Mucosa of rectum (tissue), 2 donors: ENCODE measurements around the gene LURAP1L.

Experiments used
- H3K27ac ChIP-seq, 2 donors: one replicate each; pipeline ENCODE4 v1.7.0; 2013; ENCODE audit warnings: inconsistent platforms in 2 of 2, low read depth in 2 of 2, low read length in 2 of 2
- H3K27me3 ChIP-seq, 2 donors: one replicate each; pipeline ENCODE4 v1.7.0; 2013; ENCODE audit warnings: low read length in 2 of 2; ENCODE audit not compliant: control insufficient read depth in 2 of 2, insufficient read depth in 2 of 2
- H3K36me3 ChIP-seq, 2 donors: one replicate each; pipeline ENCODE4 v1.7.0; 2013; ENCODE audit warnings: low read length in 2 of 2; ENCODE audit not compliant: control insufficient read depth in 2 of 2, insufficient read depth in 2 of 2
- H3K4me1 ChIP-seq, 2 donors: one replicate each; pipeline ENCODE4 v1.7.0; 2013; ENCODE audit warnings: low read length in 2 of 2, mild to moderate bottlenecking in 1 of 2; ENCODE audit not compliant: control insufficient read depth in 2 of 2, insufficient read depth in 2 of 2
- H3K4me3 ChIP-seq, 2 donors: one replicate each; pipeline ENCODE4 v1.7.0; 2013; ENCODE audit warnings: low read length in 2 of 2
- H3K9ac ChIP-seq, 2 donors: one replicate each; pipeline ENCODE4 v1.7.0; 2013; ENCODE audit warnings: low read length in 2 of 2, low read depth in 1 of 2, mild to moderate bottlenecking in 1 of 2
- H3K9me3 ChIP-seq, 2 donors: one replicate each; pipeline ENCODE4 v1.7.0; 2013; ENCODE audit warnings: low read length in 2 of 2; ENCODE audit not compliant: control insufficient read depth in 2 of 2
- donor health status: healthy.
- donor health status: Normal muscosa, but diverticular disease.

Gene LURAP1L

GRCh38 chr9:12809720-12810119 lies 34.9 kb downstream of the LURAP1L start:
- H3K4me1 ChIP-seq, result peaks cover 12 to 13% of the 10 kb centered on the region in 2 donors
- no peak overlapping the region for H3K4me3 ChIP-seq
- no peak overlapping the region for H3K9ac ChIP-seq
- H3K9me3 ChIP-seq, result no peaks in the 10 kb centered on the region
- H3K27ac ChIP-seq, result no peak overlapping the region
- no peaks in the 10 kb centered on the region for H3K27me3 ChIP-seq
- no peaks in the 10 kb centered on the region for H3K36me3 ChIP-seq

DNA sequence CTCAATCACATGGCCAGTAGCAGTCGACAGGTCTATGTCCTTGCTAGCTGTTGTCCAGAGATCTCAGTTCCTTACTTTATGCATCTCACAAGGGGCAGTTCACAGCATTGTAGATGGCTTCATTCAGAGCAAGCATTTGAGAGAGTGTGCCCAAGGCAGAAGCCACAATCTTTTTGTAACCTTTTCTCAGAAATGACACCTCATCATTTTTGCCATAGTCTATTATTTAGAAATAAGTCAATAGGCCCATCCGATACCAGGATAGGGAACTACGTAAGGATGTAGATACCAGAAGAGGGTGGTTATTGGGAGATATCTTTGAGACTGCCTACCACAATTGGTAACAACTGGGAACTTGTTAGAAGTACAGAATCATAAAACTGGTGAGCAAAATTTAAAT lies 37.1 kb downstream of the LURAP1L start:
- no peaks in the 10 kb centered on the region for H3K36me3 ChIP-seq
- no peaks in the 10 kb centered on the region for H3K9me3 ChIP-seq
- no peak overlapping the region for H3K27ac ChIP-seq
- no peak overlapping the region for H3K9ac ChIP-seq
- H3K27me3 ChIP-seq, result no peaks in the 10 kb centered on the region
- no peak overlapping the region for H3K4me3 ChIP-seq
- peaks cover 20 to 26% of the 10 kb centered on the region in 2 donors for H3K4me1 ChIP-seq

GRCh38 chr9:12812710-12813109 lies 37.9 kb downstream of the LURAP1L start:
- Histone ChIP-seq H3K4me3 (no peak overlapping the region), H3K36me3 (no peaks in the 10 kb centered on the region), H3K27me3 (no peaks in the 10 kb centered on the region), H3K4me1 (peaks cover 24 to 34% of the 10 kb centered on the region in 2 donors), H3K9ac (no peak overlapping the region), H3K27ac (no peak overlapping the region), H3K9me3 (no peaks in the 10 kb centered on the region)

DNA sequence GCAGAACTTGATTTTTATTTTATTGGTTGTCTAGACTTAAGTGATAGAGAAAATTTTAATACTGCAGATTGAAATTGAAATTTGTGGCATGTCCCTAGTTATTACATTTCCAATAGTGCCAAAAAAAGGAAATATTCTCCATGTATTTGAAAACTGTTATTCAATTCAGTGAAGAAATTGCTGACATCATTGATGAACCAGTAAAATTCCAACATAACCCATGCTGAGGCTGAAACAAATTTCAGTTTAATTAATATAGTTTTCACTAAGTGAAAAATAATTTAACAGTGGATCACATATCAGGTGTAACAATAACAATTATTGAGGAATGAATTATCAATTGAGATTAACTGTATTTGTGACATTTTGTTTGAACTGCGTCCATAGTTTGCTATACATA lies 38.7 kb downstream of the LURAP1L start:
- H3K27ac ChIP-seq, result peak overlapping the region; percentile 75 to 84
- H3K36me3 ChIP-seq, result no peaks in the 10 kb centered on the region
- H3K4me1 ChIP-seq, result peaks cover 25 to 42% of the 10 kb centered on the region in 2 donors
- H3K9me3 ChIP-seq, result no peaks in the 10 kb centered on the region
- H3K9ac ChIP-seq, result peak overlapping the region in 1 of 2 donors; percentile 32
- no peaks in the 10 kb centered on the region for H3K27me3 ChIP-seq
- peak overlapping the region in 1 of 2 donors; percentile 53 for H3K4me3 ChIP-seq

DNA sequence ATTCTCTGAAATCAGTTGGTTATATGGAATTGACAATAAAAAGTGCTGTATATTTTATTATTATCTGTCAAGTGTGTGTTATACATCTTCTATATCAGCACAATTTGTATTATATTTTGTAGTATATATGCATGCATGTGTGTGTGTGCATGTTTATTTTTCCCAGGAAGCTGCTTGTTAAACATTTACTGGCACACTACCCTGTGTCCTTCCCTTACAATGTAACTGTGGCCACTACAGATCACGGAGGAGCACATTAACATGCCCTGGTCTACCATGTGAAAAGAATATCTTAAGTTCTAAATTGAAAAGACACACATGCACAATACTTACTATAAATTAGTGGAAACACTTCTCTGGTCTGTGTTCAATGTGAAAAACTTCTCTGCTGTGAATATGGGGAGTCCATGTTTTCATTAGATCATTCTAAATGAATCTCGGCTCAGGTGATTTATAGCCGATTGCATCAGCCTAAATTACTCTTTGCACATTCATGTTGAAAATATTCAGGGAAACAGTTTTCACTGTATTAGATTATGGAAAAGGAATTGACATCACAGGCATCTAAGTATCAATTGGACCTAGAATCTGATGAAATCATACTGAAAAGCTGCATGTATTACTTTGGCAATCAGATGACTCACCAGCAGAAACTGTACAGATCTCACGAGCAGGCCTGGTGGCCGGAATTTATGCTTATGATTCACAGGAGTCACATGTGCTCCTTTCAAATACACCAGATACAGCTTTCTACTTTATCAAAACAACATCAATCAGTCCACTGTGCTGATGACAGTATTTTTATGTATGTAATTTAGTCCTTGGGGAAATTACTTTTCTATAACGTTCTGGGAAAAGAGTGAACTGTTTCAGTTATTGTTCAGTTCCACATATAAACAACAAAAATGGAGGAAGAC lies 39.4 kb downstream of the LURAP1L start:
- no peaks in the 10 kb centered on the region for H3K9me3 ChIP-seq
- H3K9ac ChIP-seq, result peak overlapping the region; percentile 29 to 32
- H3K27me3 ChIP-seq, result no peaks in the 10 kb centered on the region
- no peaks in the 10 kb centered on the region for H3K36me3 ChIP-seq
- peaks cover 31 to 47% of the 10 kb centered on the region in 2 donors for H3K4me1 ChIP-seq
- H3K27ac ChIP-seq, result peak overlapping the region; percentile 75 to 84
- H3K4me3 ChIP-seq, result peak overlapping the region; percentile 53 to 60

GRCh38 chr9:12814877-12815237 lies 40.0 kb downstream of the LURAP1L start:
- H3K9ac ChIP-seq, result no peak overlapping the region
- peak overlapping the region in 1 of 2 donors; percentile 60 for H3K4me3 ChIP-seq
- peak overlapping the region; percentile 75 to 84 for H3K27ac ChIP-seq
- peaks cover 31 to 47% of the 10 kb centered on the region in 2 donors for H3K4me1 ChIP-seq
- H3K36me3 ChIP-seq, result no peaks in the 10 kb centered on the region
- no peaks in the 10 kb centered on the region for H3K27me3 ChIP-seq
- no peaks in the 10 kb centered on the region for H3K9me3 ChIP-seq

GRCh38 chr9:12815888-12816287 lies 41.1 kb downstream of the LURAP1L start:
- H3K36me3 ChIP-seq, result no peaks in the 10 kb centered on the region
- no peak overlapping the region for H3K4me3 ChIP-seq
- H3K27ac ChIP-seq, result peak overlapping the region in 1 of 2 donors; percentile 83
- H3K9me3 ChIP-seq, result no peaks in the 10 kb centered on the region
- no peak overlapping the region for H3K9ac ChIP-seq
- no peaks in the 10 kb centered on the region for H3K27me3 ChIP-seq
- peaks cover 29 to 47% of the 10 kb centered on the region in 2 donors for H3K4me1 ChIP-seq

DNA sequence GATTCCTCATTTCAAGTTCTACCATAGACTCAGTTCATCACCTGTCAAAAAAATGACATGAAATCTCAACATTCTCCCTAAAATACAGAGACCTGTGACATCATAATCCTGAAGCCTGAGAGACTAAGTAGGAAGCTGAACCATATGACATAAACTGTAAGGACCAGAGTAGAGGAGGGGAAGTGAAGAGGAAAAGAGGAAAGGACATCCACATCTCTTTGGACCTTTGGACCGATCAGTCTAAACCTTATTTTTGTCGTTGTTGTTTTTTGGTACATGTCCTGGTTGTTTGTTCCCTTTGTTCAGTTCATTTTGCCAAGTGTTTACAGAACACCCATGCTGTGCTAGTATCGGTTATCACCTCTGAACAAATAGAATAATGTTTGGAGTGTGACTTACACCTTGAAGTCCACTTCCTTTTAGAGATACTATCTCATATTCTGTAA lies 41.9 kb downstream of the LURAP1L start:
- Histone ChIP-seq H3K4me3 (no peak overlapping the region), H3K27ac (peak overlapping the region; percentile 73 to 83), H3K4me1 (peaks cover 29 to 47% of the 10 kb centered on the region in 2 donors), H3K9me3 (no peaks in the 10 kb centered on the region), H3K9ac (no peak overlapping the region), H3K36me3 (peaks cover 3% of the 10 kb centered on the region in 2 donors), H3K27me3 (no peaks in the 10 kb centered on the region)

DNA sequence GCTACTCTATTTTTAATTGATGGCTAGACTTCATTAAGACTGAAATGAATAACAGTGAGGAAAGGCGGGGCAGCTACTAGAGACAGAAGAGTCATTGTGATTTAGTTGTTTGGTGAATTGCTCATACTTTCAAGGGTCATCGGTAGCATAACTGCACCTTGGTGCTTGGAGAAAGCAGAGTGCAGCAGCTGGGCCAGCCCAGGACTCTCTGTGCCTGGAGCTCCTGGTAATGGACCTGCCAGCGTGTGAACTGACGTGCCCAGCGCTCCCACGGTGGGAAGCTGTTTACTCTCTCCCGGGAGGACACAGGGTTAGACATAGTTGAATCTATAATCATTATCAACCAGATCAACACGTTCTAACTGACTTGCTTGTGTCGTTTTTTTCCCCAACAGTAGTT lies 42.9 kb downstream of the LURAP1L start:
- H3K4me3 ChIP-seq, result peak overlapping the region; percentile 2 to 34
- H3K27me3 ChIP-seq, result no peaks in the 10 kb centered on the region
- H3K4me1 ChIP-seq, result peaks cover 29 to 47% of the 10 kb centered on the region in 2 donors
- H3K9me3 ChIP-seq, result no peaks in the 10 kb centered on the region
- peak overlapping the region; percentile 73 to 83 for H3K27ac ChIP-seq
- peak overlapping the region in 1 of 2 donors; percentile 44 for H3K9ac ChIP-seq
- peaks cover 3% of the 10 kb centered on the region in 2 donors for H3K36me3 ChIP-seq

GRCh38 chr9:12818431-12819000 lies 43.7 kb downstream of the LURAP1L start:
- Histone ChIP-seq H3K4me3 (no peak overlapping the region), H3K4me1 (peaks cover 28 to 46% of the 10 kb centered on the region in 2 donors), H3K9me3 (no peaks in the 10 kb centered on the region), H3K9ac (peak overlapping the region in 1 of 2 donors; percentile 45), H3K27me3 (no peaks in the 10 kb centered on the region), H3K36me3 (peaks cover 3% of the 10 kb centered on the region in 2 donors), H3K27ac (peak overlapping the region; percentile 73 to 83)
